ENCODE measurements around the gene HOXD12. TPM values are rescaled to one million over a fixed set of nuclear protein-coding genes. Genes with fewer than 3 reads are reported as not detected.

HOXD12 gene
- polyA plus RNA-seq, 12 donors, result 0.15 to 0.37 TPM; not detected in 10

- no peak for DNase-seq
Observed at GRCh38 chr2:176118601-176119339, 19.2 kb downstream of the HOXD12 start.

GRCh38 chr2:176120364-176121189, 21.0 kb downstream of the HOXD12 start:
- no peak for DNase-seq

- no peak for DNase-seq
Observed at GRCh38 chr2:176121190-176122051, 21.8 kb downstream of the HOXD12 start.

- no peak for DNase-seq
Observed at GRCh38 chr2:176122052-176122682, 22.6 kb downstream of the HOXD12 start.

GRCh38 chr2:176122683-176123410, 23.3 kb downstream of the HOXD12 start, which contains the start of gene HOXD9:
TSS of gene HOXD9 (plus strand) at chr2:176122719. CDS start at chr2:176122769, 50 bp downstream.
- DNase-seq, result peak; percentile 84

- DNase-seq, result no peak
Observed at GRCh38 chr2:176123411-176124109, 24.0 kb downstream of the HOXD12 start.

- DNase-seq, result no peak
Observed at GRCh38 chr2:176124110-176124946, 24.7 kb downstream of the HOXD12 start.

- no peak for DNase-seq
Observed at GRCh38 chr2:176124947-176125771, 25.6 kb downstream of the HOXD12 start.

GRCh38 chr2:176125772-176126054, 26.1 kb downstream of the HOXD12 start:
- DNase-seq, result no peak

- peak; percentile 87 for DNase-seq
Observed at GRCh38 chr2:176126929-176127773, 27.6 kb downstream of the HOXD12 start.

- DNase-seq, result peak; percentile 15
Observed at GRCh38 chr2:176127774-176128072, 28.1 kb downstream of the HOXD12 start.

- peak; percentile 75 for DNase-seq
Observed at GRCh38 chr2:176128172-176128981, 28.8 kb downstream of the HOXD12 start.

GRCh38 chr2:176128982-176129796, 29.6 kb downstream of the HOXD12 start, which contains the start of gene HOXD8:
TSS of gene HOXD8 (plus strand) at chr2:176129705. CDS start at chr2:176130367, 662 bp downstream.
- peak; percentile 89 for DNase-seq

- no peak for DNase-seq
Observed at GRCh38 chr2:176129813-176130146, 30.2 kb downstream of the HOXD12 start.

GRCh38 chr2:176130147-176130956, 30.8 kb downstream of the HOXD12 start:
- DNase-seq, result no peak

Measured in muscle of arm (tissue), 12 donors.